HEK293 (cell line): ENCODE measurements around the gene ANKRD6.

Experiments
- REPIN1 ChIP-seq: fragments of 450-650 bp; formaldehyde crosslinking; IDR thresholded peaks from 2 replicates; pipeline ENCODE4 v1.5.1; 2017; ENCODE audit warnings: missing biosample characterization, missing genetic modification characterization, low read depth
- ZBTB20 ChIP-seq: fragments of 450-650 bp; formaldehyde crosslinking; IDR thresholded peaks from 2 replicates; pipeline ENCODE4 v1.5.1; 2016; ENCODE audit warnings: missing biosample characterization, missing genetic modification characterization
- ZBTB7A ChIP-seq: fragments of 450-650 bp; formaldehyde crosslinking; IDR thresholded peaks from 2 replicates; pipeline ENCODE4 v1.5.1; 2016; ENCODE audit warnings: low read depth, missing biosample characterization, missing genetic modification characterization
- ZNF175 ChIP-seq: fragments of 450-650 bp; formaldehyde crosslinking; IDR thresholded peaks from 2 replicates; pipeline ENCODE4 v1.5.1; 2016; ENCODE audit warnings: missing biosample characterization, missing genetic modification characterization
- ZNF302 ChIP-seq: fragments of 450-650 bp; formaldehyde crosslinking; IDR thresholded peaks from 2 replicates; pipeline ENCODE4 v1.5.1; 2016; ENCODE audit warnings: missing biosample characterization, missing genetic modification characterization, low read depth
- ZNF37A ChIP-seq: fragments of 450-650 bp; IDR thresholded peaks from 2 replicates; pipeline ENCODE4 v1.5.1; 2018; ENCODE audit warnings: missing biosample characterization, missing genetic modification characterization
- TF ChIP-seq, protein P1 (sequence below): fragments of 450-650 bp; formaldehyde crosslinking; IDR thresholded peaks from 2 replicates; pipeline ENCODE4 v1.5.1; 2017; ENCODE audit warnings: missing biosample characterization, missing genetic modification characterization
- TF ChIP-seq, protein P2 (sequence below): fragments of 450-650 bp; formaldehyde crosslinking; IDR thresholded peaks from 2 replicates; pipeline ENCODE4 v1.5.1; 2016; ENCODE audit warnings: missing biosample characterization, missing genetic modification characterization

- TF ChIP-seq ZBTB7A (no peak), ZNF175 (tag by site-specific recombination) (no peak), ZNF37A (no peak), ZBTB20 (tag by site-specific recombination) (no peak), ZNF302 (no peak), REPIN1 (tag by site-specific recombination) (no peak)
- TF ChIP-seq, protein P1, sequence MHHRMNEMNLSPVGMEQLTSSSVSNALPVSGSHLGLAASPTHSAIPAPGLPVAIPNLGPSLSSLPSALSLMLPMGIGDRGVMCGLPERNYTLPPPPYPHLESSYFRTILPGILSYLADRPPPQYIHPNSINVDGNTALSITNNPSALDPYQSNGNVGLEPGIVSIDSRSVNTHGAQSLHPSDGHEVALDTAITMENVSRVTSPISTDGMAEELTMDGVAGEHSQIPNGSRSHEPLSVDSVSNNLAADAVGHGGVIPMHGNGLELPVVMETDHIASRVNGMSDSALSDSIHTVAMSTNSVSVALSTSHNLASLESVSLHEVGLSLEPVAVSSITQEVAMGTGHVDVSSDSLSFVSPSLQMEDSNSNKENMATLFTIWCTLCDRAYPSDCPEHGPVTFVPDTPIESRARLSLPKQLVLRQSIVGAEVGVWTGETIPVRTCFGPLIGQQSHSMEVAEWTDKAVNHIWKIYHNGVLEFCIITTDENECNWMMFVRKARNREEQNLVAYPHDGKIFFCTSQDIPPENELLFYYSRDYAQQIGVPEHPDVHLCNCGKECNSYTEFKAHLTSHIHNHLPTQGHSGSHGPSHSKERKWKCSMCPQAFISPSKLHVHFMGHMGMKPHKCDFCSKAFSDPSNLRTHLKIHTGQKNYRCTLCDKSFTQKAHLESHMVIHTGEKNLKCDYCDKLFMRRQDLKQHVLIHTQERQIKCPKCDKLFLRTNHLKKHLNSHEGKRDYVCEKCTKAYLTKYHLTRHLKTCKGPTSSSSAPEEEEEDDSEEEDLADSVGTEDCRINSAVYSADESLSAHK (tag by site-specific recombination) = no peak
- TF ChIP-seq, protein P2, sequence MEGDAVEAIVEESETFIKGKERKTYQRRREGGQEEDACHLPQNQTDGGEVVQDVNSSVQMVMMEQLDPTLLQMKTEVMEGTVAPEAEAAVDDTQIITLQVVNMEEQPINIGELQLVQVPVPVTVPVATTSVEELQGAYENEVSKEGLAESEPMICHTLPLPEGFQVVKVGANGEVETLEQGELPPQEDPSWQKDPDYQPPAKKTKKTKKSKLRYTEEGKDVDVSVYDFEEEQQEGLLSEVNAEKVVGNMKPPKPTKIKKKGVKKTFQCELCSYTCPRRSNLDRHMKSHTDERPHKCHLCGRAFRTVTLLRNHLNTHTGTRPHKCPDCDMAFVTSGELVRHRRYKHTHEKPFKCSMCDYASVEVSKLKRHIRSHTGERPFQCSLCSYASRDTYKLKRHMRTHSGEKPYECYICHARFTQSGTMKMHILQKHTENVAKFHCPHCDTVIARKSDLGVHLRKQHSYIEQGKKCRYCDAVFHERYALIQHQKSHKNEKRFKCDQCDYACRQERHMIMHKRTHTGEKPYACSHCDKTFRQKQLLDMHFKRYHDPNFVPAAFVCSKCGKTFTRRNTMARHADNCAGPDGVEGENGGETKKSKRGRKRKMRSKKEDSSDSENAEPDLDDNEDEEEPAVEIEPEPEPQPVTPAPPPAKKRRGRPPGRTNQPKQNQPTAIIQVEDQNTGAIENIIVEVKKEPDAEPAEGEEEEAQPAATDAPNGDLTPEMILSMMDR (tag by site-specific recombination) = no peak
Observed at GRCh38 chr6:89388846-89389245, 44.1 kb upstream of the ANKRD6 start.
